Epithelial cell of esophagus (primary cell): ENCODE data around the gene AMPD3.

Source experiments
- DNase-seq: peaks from one replicate; pipeline ENCODE4 v3.0.0; 2010; ENCODE audit warnings: low read depth
- H3K4me3 ChIP-seq: 2 replicates; pipeline ENCODE4 v1.5.1; 2011; ENCODE audit warnings: mild to moderate bottlenecking, low read length, control low read depth
- CTCF ChIP-seq: IDR thresholded peaks from 2 replicates; pipeline ENCODE4 v1.5.1; 2011; ENCODE audit warnings: low read depth, mild to moderate bottlenecking, low read length, control low read depth, inconsistent platforms; ENCODE audit not compliant: insufficient read depth; ENCODE audit errors: missing control alignments

The AMPD3 gene

GRCh38 chr11:10503777-10504480, 48.9 kb downstream of the AMPD3 start:
- DNase-seq: no peak
- no peak overlapping the region for H3K4me3 ChIP-seq
- TF ChIP-seq CTCF: no peak

- DNase-seq: no peak
- no peak for TF ChIP-seq CTCF
- no peak overlapping the region for H3K4me3 ChIP-seq
These were observed 49.4 kb downstream of the AMPD3 start for GRCh38 chr11:10504490-10504889.

- H3K4me3 ChIP-seq: no peak overlapping the region
- DNase-seq: peak; percentile 53
- TF ChIP-seq CTCF: no peak
These were observed 50.4 kb downstream of the AMPD3 start for GRCh38 chr11:10505278-10506007.

GRCh38 chr11:10506008-10506370, 50.9 kb downstream of the AMPD3 start:
- H3K4me3 ChIP-seq: no peak overlapping the region
- DNase-seq: peak; percentile 93
- TF ChIP-seq CTCF: no peak

- no peak for DNase-seq
- no peak for TF ChIP-seq CTCF
- H3K4me3 ChIP-seq: no peak overlapping the region
These were observed 56.1 kb downstream of the AMPD3 start for GRCh38 chr11:10511181-10511621.

- peak; percentile 30 for DNase-seq
- TF ChIP-seq CTCF: peak; percentile 14
- no peak overlapping the region for H3K4me3 ChIP-seq
These were observed 59.1 kb downstream of the AMPD3 start for GRCh38 chr11:10514202-10514601.

GRCh38 chr11:10514709-10515108, 59.6 kb downstream of the AMPD3 start:
- H3K4me3 ChIP-seq: no peak overlapping the region
- no peak for DNase-seq
- no peak for TF ChIP-seq CTCF
